Stomach (tissue), 4 donors: Measurements from ENCODE around the gene ECD.

ENCODE experiments used
- CTCF ChIP-seq, 7 experiments: fragments of 450-650 bp in 4 of 7; fragments of 200-600 bp in 3 of 7; sonication (generic) in 3 of 7; IDR thresholded peaks; one replicate each; pipeline ENCODE4 v1.5.1; 2016 to 2019; ENCODE audit warnings: antibody characterized with exemption in 7 of 7, control low read depth in 2 of 7, mild to moderate bottlenecking in 1 of 7
- POLR2A ChIP-seq, 4 donors: fragments of 450-650 bp; IDR thresholded peaks; one replicate each; pipeline ENCODE4 v1.6.1; 2016; ENCODE audit warnings: antibody characterized with exemption in 4 of 4, control low read depth in 2 of 4, mild to moderate bottlenecking in 1 of 4, moderate library complexity in 1 of 4

GRCh38 chr10:73139251-73139650 lies 28.6 kb downstream of the ECD start:
- TF ChIP-seq CTCF (IDR thresholded peaks at IDR 0.05) (no peak), POLR2A (IDR thresholded peaks at IDR 0.05) (no peak)
